HepG2 (cell line): ENCODE data around the gene EML2. TPM values are rescaled to one million over a fixed set of nuclear protein-coding genes. Genes with fewer than 3 reads are reported as not detected.
A peak's percentile ranks its signal among the peaks of the same experiment; 100 is the strongest.

Experiments
- EED ChIP-seq: sonication (generic); formaldehyde crosslinking; IDR thresholded peaks from 2 replicates; pipeline ENCODE4 v1.5.0; 2020; ENCODE audit warnings: mild to moderate bottlenecking, missing genetic modification reagents
- JUNB ChIP-seq: sonication (generic); formaldehyde crosslinking; IDR thresholded peaks from 2 replicates; pipeline ENCODE4 v1.8.0; 2022; ENCODE audit warnings: missing genetic modification reagents, mild to moderate bottlenecking, borderline replicate concordance
- NFKBIZ ChIP-seq: IDR thresholded peaks from 2 replicates; pipeline ENCODE4 v1.6.1; 2018; ENCODE audit warnings: missing genetic modification reagents, missing compliant biosample characterization
- PAF1 ChIP-seq: IDR thresholded peaks from 2 replicates; pipeline ENCODE4 v1.6.1; 2016; ENCODE audit warnings: missing genetic modification reagents, missing compliant biosample characterization
- POLR2AphosphoS2 ChIP-seq: IDR thresholded peaks from 2 replicates; pipeline ENCODE4 v1.6.1; 2011; ENCODE audit warnings: low read depth, low read length, improper control_type of control experiment
- RBAK ChIP-seq: sonication (generic); formaldehyde crosslinking; IDR thresholded peaks from 2 replicates; pipeline ENCODE4 v1.5.1; 2020; ENCODE audit warnings: mild to moderate bottlenecking, missing genetic modification reagents
- SKI ChIP-seq: fragments of 450-650 bp; IDR thresholded peaks from one replicate; pipeline ENCODE4 v1.6.1; 2018; ENCODE audit warnings: mild to moderate bottlenecking; ENCODE audit not compliant: partially characterized antibody
- SOX5 ChIP-seq: IDR thresholded peaks from 2 replicates; pipeline ENCODE4 v1.6.1; 2016; ENCODE audit warnings: borderline replicate concordance
- SRSF1 ChIP-seq: fragments of 200-400 bp; formaldehyde crosslinking; optimal IDR thresholded peaks from 2 replicates; pipeline ENCODE3; 2017; ENCODE audit warnings: mild to moderate bottlenecking, low read depth, low read length, moderate library complexity
- SRY ChIP-seq: sonication (generic); formaldehyde crosslinking; IDR thresholded peaks from 2 replicates; pipeline ENCODE4 v1.8.0; 2022; ENCODE audit warnings: mild to moderate bottlenecking, missing genetic modification reagents
- TAF1 ChIP-seq: sonication (generic); formaldehyde crosslinking; IDR thresholded peaks from 2 replicates; pipeline ENCODE4 v1.4.0; 2020; ENCODE audit warnings: missing genetic modification reagents
- TMF1 ChIP-seq: sonication (generic); formaldehyde crosslinking; IDR thresholded peaks from 2 replicates; pipeline ENCODE4 v1.8.1; 2022; ENCODE audit warnings: low read depth, missing genetic modification reagents
- U2AF2 ChIP-seq: fragments of 200-400 bp; formaldehyde crosslinking; IDR thresholded peaks from 2 replicates; pipeline ENCODE4 v1.6.1; 2017; ENCODE audit warnings: low read depth, mild to moderate bottlenecking, low read length
- ZBTB42 ChIP-seq: sonication (generic); formaldehyde crosslinking; IDR thresholded peaks from 2 replicates; pipeline ENCODE4 v1.5.0; 2020; ENCODE audit warnings: mild to moderate bottlenecking, missing genetic modification reagents
- ZBTB8A ChIP-seq: sonication (generic); formaldehyde crosslinking; IDR thresholded peaks from 2 replicates; pipeline ENCODE4 v1.4.0; 2020; ENCODE audit warnings: mild to moderate bottlenecking, low read depth, missing genetic modification reagents, borderline replicate concordance
- ZNF318 ChIP-seq: sonication (generic); formaldehyde crosslinking; IDR thresholded peaks from 2 replicates; pipeline ENCODE4 v1.4.0; 2020; ENCODE audit warnings: mild to moderate bottlenecking, missing genetic modification reagents
- ZNF546 ChIP-seq: sonication (generic); formaldehyde crosslinking; conservative IDR thresholded peaks from 2 replicates; pipeline ENCODE4 v1.8.1; 2023; ENCODE audit warnings: mild to moderate bottlenecking, missing genetic modification reagents
- ZNF616 ChIP-seq: sonication (generic); formaldehyde crosslinking; IDR thresholded peaks from 2 replicates; pipeline ENCODE4 v1.5.0; 2020; ENCODE audit warnings: low read depth, mild to moderate bottlenecking, missing genetic modification reagents
- ZNF770 ChIP-seq: sonication (generic); formaldehyde crosslinking; IDR thresholded peaks from 2 replicates; pipeline ENCODE4 v1.5.0; 2020; ENCODE audit warnings: mild to moderate bottlenecking, missing genetic modification reagents
- ZNF839 ChIP-seq: sonication (generic); formaldehyde crosslinking; IDR thresholded peaks from 2 replicates; pipeline ENCODE4 v1.4.0; 2020; ENCODE audit warnings: missing genetic modification reagents, mild to moderate bottlenecking, borderline replicate concordance
- ZSCAN20 ChIP-seq: sonication (generic); formaldehyde crosslinking; IDR thresholded peaks from 2 replicates; pipeline ENCODE4 v1.4.0; 2020; ENCODE audit warnings: missing genetic modification reagents, mild to moderate bottlenecking, borderline replicate concordance
- polyA plus RNA-seq, 8 experiments: library from polyadenylated mRNA; depleted of rRNA in 3 of 8; stranded (reverse) in 7 of 8; unstranded in 1 of 8; fragments of >200 nt; fragmentation: Illumina TruSeq in 4 of 8; extraction: Trizol in 4 of 8; gene quantifications; 2 replicates each; pipeline versions ENCODE4 v1.2.1 to v1.2.3, GENCODE V29; 2011 to 2016; ENCODE audit warnings: low read depth in 4 of 8, missing spikeins in 1 of 8, mixed read lengths in 1 of 8; ENCODE audit not compliant: insufficient read depth in 1 of 8
- total RNA-seq, 5 experiments: library from RNA; depleted of rRNA; stranded (reverse); fragments of >200 nt; fragmentation: Illumina TruSeq; extraction: Trizol; gene quantifications; 2 replicates each; pipeline ENCODE4 v1.2.3, GENCODE V29; 2016; ENCODE audit warnings: low read depth in 1 of 5

Gene EML2
- total and polyA plus RNA-seq, 2 of the 13 experiments (the other 11 are each of a cell fraction or from before 2014, with no cell fraction given): 7.3 to 12.9 TPM

- TF ChIP-seq TAF1 (CRISPR knock-in tag) (no peak), SKI (peak; percentile 62), ZNF839 (no peak), JUNB (CRISPR knock-in tag) (no peak), ZBTB42 (CRISPR knock-in tag) (no peak), RBAK (CRISPR knock-in tag) (no peak), ZNF546 (CRISPR knock-in tag) (no peak), EED (CRISPR knock-in tag) (no peak), POLR2AphosphoS2 (no peak), NFKBIZ (CRISPR knock-in tag) (no peak), PAF1 (CRISPR knock-in tag) (no peak), ZBTB8A (no peak), SOX5 (CRISPR knock-in tag) (peak; percentile 11; the same call in 1 of the 2 replicates), TMF1 (CRISPR knock-in tag) (no peak), SRY (CRISPR knock-in tag) (no peak), ZNF616 (CRISPR knock-in tag) (no peak), ZNF770 (CRISPR knock-in tag) (peak; percentile 89), ZNF318 (CRISPR knock-in tag) (no peak), SRSF1 (peak; percentile 94), U2AF2 (no peak), ZSCAN20 (CRISPR knock-in tag) (no peak)
Observed at GRCh38 chr19:45657520-45658167, 18.4 kb upstream of the EML2 start (continued).
